ENCODE data around the gene ASB13.
"Not testable (repeated sequence)": the region's sequence is repeated elsewhere in the genome, so short reads cannot be mapped to it uniquely, and the experiment has no call there.

Gene ASB13

GRCh38 chr10:5622186-5622960 lies 44.0 kb downstream of the ASB13 start:
- no peak for DNase-seq

GRCh38 chr10:5621371-5621770 lies 45.0 kb downstream of the ASB13 start:
- not testable (repeated sequence) for DNase-seq

- no peak for DNase-seq
Observed at GRCh38 chr10:5620966-5621365, 45.4 kb downstream of the ASB13 start.

GRCh38 chr10:5620223-5620721 lies 46.1 kb downstream of the ASB13 start:
- no peak for DNase-seq

GRCh38 chr10:5619362-5620211 lies 46.8 kb downstream of the ASB13 start:
- no peak for DNase-seq

- no peak for DNase-seq
Observed at GRCh38 chr10:5618829-5619228, 47.6 kb downstream of the ASB13 start.

- DNase-seq, result no peak
Observed at GRCh38 chr10:5618042-5618441, 48.4 kb downstream of the ASB13 start.

- no peak for DNase-seq
Observed at GRCh38 chr10:5617521-5617920, 48.9 kb downstream of the ASB13 start.

- DNase-seq, result no peak
Observed at GRCh38 chr10:5616836-5617235, 49.6 kb downstream of the ASB13 start.

GRCh38 chr10:5616046-5616445 lies 50.3 kb downstream of the ASB13 start:
- no peak for DNase-seq

- DNase-seq, result no peak
Observed at GRCh38 chr10:5615316-5615715, 51.1 kb downstream of the ASB13 start.

- no peak for DNase-seq
Observed at GRCh38 chr10:5614155-5614721, 52.2 kb downstream of the ASB13 start.

GRCh38 chr10:5613481-5614154 lies 52.8 kb downstream of the ASB13 start:
- no peak for DNase-seq

- no peak for DNase-seq
Observed at GRCh38 chr10:5611899-5612680, 54.3 kb downstream of the ASB13 start.

- no peak for DNase-seq
Observed at GRCh38 chr10:5609952-5610616, 56.3 kb downstream of the ASB13 start.

GRCh38 chr10:5608608-5609220 lies 57.7 kb downstream of the ASB13 start:
- DNase-seq, result no peak

GRCh38 chr10:5607594-5607993 lies 58.8 kb downstream of the ASB13 start:
- no peak for DNase-seq

GRCh38 chr10:5606864-5607263 lies 59.5 kb downstream of the ASB13 start:
- DNase-seq, result no peak

- DNase-seq, result no peak
Observed at GRCh38 chr10:5606321-5606720, 60.1 kb downstream of the ASB13 start.

GRCh38 chr10:5604961-5605360 lies 61.4 kb downstream of the ASB13 start:
- no peak for DNase-seq

Measured in activated CD4-positive, alpha-beta T cell treated with anti-CD3 and anti-CD28 coated beads, Interleukin-2, amount 50 U/mL, for 16 hours (primary cell).